Panc1 (cell line): ENCODE measurements around the gene TAP2. TPM values are rescaled to one million over a fixed set of nuclear protein-coding genes. Genes with fewer than 3 reads are reported as not detected.

Source experiments
- ATAC-seq: fragments of 200-7000 bp; cut with Tn5 transposase; 2 replicates; pipeline ENCODE4 v1.9.1; 2020; ENCODE audit warnings: mild to moderate bottlenecking, moderate library complexity
- BruUV-seq: library from RNA; stranded (reverse); fragments of 400-500 nt; replicated peaks from 2 replicates; lab custom pipeline; 2021; lab: Mats Ljungman, UMichigan
- CTCF ChIA-PET: fragments of 300-600 bp; sonication (Branson Sonifier 250); formaldehyde crosslinking; loops from one replicate; lab custom pipeline; 2022; ENCODE audit warnings: antibody characterized with exemption; lab: Charles Lee
- POLR2A ChIA-PET: fragments of 300-600 bp; sonication (Branson Sonifier 250); formaldehyde crosslinking; loops from one replicate; lab custom pipeline; 2022; ENCODE audit warnings: antibody characterized with exemption; lab: Charles Lee
- DNase-seq: peaks from one replicate; pipeline ENCODE4 v3.0.0-alpha.2; 2010; ENCODE audit warnings: low read depth, low spot score
- H3K27ac ChIP-seq: 2 replicates; pipeline ENCODE4 v1.5.1; 2011; ENCODE audit warnings: mild to moderate bottlenecking, low read length, inconsistent platforms
- H3K27me3 ChIP-seq: fragments of 200-500 bp; sonication (Bioruptor generic); 2 replicates; pipeline ENCODE4 v1.6.0; 2014; ENCODE audit warnings: low read length, inconsistent platforms; ENCODE audit not compliant: control insufficient read depth, insufficient read depth
- H3K36me3 ChIP-seq: fragments of 200-500 bp; sonication (Bioruptor generic); 2 replicates; pipeline ENCODE4 v1.5.1; 2014; ENCODE audit warnings: inconsistent platforms, mild to moderate bottlenecking, low read length, moderate library complexity; ENCODE audit not compliant: control insufficient read depth, insufficient read depth
- H3K4me1 ChIP-seq: 2 replicates; pipeline ENCODE4 v1.5.1; 2011; ENCODE audit warnings: inconsistent platforms, mild to moderate bottlenecking, low read length, moderate library complexity; ENCODE audit not compliant: control insufficient read depth, insufficient read depth
- H3K4me3 ChIP-seq, 2 experiments: 2 replicates each; pipeline ENCODE4 v1.5.1; 2011 to 2012; ENCODE audit warnings: low read depth in 2 of 2, low read length in 2 of 2, mild to moderate bottlenecking in 2 of 2, inconsistent platforms in 1 of 2, moderate library complexity in 1 of 2
- H3K9me3 ChIP-seq: fragments of 200-500 bp; sonication (Bioruptor generic); 2 replicates; pipeline ENCODE4 v1.5.1; 2014; ENCODE audit warnings: low read depth, mild to moderate bottlenecking, inconsistent platforms, low read length, moderate library complexity; ENCODE audit not compliant: control insufficient read depth, insufficient read depth
- CTCF ChIP-seq: fragments of 450-650 bp; IDR thresholded peaks from 2 replicates; pipeline ENCODE4 v1.5.1; 2017; ENCODE audit warnings: mild to moderate bottlenecking
- POLR2AphosphoS5 ChIP-seq: IDR thresholded peaks from 2 replicates; pipeline ENCODE4 v1.6.1; 2012; ENCODE audit warnings: mild to moderate bottlenecking, low read depth, low read length, moderate library complexity
- SIN3A ChIP-seq: IDR thresholded peaks from 2 replicates; pipeline ENCODE4 v1.6.1; 2012; ENCODE audit warnings: low read depth, mild to moderate bottlenecking, low read length, moderate library complexity, borderline replicate concordance; ENCODE audit not compliant: insufficient read depth
- TCF7L2 ChIP-seq: IDR thresholded peaks from 2 replicates; pipeline ENCODE4 v1.6.1; 2011; ENCODE audit warnings: mild to moderate bottlenecking, low read depth, low read length, inconsistent platforms
- in situ Hi-C: cut with HindIII; loops from 2 replicates; pipeline ENCODE4 v1.10.0; 2016; ENCODE audit warnings: low sequenced_read_pairs, low pct_unique_long_range_greater_than_20kb
- intact Hi-C: fragments of 100-400 bp; cut with micrococcal nuclease; formaldehyde crosslinking; loops from one replicate; pipeline ENCODE4 v1.10.0; 2022; ENCODE audit not compliant: unreplicated experiment
- total RNA-seq: library from RNA; stranded (reverse); gene quantifications from one replicate; pipeline ENCODE4 v1.2.1, GENCODE V29; 2021; ENCODE audit not compliant: unreplicated experiment
- TF ChIP-seq, protein P1 (sequence below), 2 experiments: IDR thresholded peaks; 2 replicates each; pipeline ENCODE4 v1.6.1; 2011 to 2012; ENCODE audit warnings: low read depth in 2 of 2, control low read depth in 1 of 2, low read length in 1 of 2, mild to moderate bottlenecking in 1 of 2, moderate library complexity in 1 of 2; ENCODE audit not compliant: insufficient read depth in 1 of 2

TAP2 gene
- total RNA-seq, 1 experiment from 2014 or later = 93.6 TPM

DNA sequence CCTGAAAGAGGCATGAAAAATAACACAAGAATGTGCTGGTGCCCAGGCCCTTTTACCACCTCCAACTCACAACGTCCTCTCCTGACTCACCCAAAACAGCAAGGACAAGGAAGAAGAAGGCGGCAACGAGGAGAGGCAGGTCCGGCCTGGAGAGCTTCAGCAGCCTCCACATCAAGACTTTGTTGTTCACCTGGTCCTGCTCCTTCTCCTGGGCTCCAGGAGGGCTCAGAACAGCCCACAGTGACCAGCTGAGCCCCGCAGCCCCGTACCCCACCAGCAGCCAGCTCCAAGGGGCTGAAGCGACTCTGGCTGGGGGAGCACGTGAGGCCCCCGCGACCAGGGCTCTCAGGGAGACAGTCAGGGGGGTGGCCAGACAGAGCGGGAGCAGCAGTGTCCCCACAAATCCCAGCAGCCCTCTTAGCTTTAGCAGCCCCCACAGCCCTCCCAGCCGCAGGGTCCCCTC is 857 bp downstream of the TAP2 start:
- no peak for DNase-seq
- intact Hi-C loops (loop anchor here (1.0 kb wide), 1 partner anchor 30 kb away; no protein-coding TSS in a partner anchor), in situ Hi-C loops (no loop called here)
- CTCF ChIA-PET = interaction anchor here (0.5 to 2.3 kb wide), 7 partner anchors 14 to 147 kb away, joined by 3 to 56 read pairs (median 5); partner anchors contain the start of genes PSMB9 and TAP1
- peak; percentile 9 for ATAC-seq
- H3K4me1 ChIP-seq = peaks cover 7% of the 10 kb centered on the region
- BruUV-seq = TSS peak; percentile 49
- POLR2A ChIA-PET = interaction anchor here (0.6 to 1.3 kb wide), 3 partner anchors 16 to 134 kb away, joined by 3 to 7 read pairs (median 4); partner anchors contain the start of genes PSMB9 and TAP1
- H3K27me3 ChIP-seq = no peaks in the 10 kb centered on the region
- no peak for TF ChIP-seq POLR2AphosphoS5
- TF ChIP-seq, protein P1, sequence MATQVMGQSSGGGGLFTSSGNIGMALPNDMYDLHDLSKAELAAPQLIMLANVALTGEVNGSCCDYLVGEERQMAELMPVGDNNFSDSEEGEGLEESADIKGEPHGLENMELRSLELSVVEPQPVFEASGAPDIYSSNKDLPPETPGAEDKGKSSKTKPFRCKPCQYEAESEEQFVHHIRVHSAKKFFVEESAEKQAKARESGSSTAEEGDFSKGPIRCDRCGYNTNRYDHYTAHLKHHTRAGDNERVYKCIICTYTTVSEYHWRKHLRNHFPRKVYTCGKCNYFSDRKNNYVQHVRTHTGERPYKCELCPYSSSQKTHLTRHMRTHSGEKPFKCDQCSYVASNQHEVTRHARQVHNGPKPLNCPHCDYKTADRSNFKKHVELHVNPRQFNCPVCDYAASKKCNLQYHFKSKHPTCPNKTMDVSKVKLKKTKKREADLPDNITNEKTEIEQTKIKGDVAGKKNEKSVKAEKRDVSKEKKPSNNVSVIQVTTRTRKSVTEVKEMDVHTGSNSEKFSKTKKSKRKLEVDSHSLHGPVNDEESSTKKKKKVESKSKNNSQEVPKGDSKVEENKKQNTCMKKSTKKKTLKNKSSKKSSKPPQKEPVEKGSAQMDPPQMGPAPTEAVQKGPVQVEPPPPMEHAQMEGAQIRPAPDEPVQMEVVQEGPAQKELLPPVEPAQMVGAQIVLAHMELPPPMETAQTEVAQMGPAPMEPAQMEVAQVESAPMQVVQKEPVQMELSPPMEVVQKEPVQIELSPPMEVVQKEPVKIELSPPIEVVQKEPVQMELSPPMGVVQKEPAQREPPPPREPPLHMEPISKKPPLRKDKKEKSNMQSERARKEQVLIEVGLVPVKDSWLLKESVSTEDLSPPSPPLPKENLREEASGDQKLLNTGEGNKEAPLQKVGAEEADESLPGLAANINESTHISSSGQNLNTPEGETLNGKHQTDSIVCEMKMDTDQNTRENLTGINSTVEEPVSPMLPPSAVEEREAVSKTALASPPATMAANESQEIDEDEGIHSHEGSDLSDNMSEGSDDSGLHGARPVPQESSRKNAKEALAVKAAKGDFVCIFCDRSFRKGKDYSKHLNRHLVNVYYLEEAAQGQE (IDR thresholded peaks at IDR 0.05; ENCODE audit: insufficient read depth in 1 of 2, low read depth in 2 of 2, low read length in 1 of 2) = no peak
- no peak for TF ChIP-seq TCF7L2
- no peak for TF ChIP-seq SIN3A
- TF ChIP-seq CTCF = no peak
- no peaks in the 10 kb centered on the region for H3K9me3 ChIP-seq
- H3K36me3 ChIP-seq = peaks cover 2% of the 10 kb centered on the region; the same call in 1 of the 2 replicates
- H3K27ac ChIP-seq = peak overlapping the region; percentile 89
- peak overlapping the region; percentile 65 to 76 for H3K4me3 ChIP-seq

DNA sequence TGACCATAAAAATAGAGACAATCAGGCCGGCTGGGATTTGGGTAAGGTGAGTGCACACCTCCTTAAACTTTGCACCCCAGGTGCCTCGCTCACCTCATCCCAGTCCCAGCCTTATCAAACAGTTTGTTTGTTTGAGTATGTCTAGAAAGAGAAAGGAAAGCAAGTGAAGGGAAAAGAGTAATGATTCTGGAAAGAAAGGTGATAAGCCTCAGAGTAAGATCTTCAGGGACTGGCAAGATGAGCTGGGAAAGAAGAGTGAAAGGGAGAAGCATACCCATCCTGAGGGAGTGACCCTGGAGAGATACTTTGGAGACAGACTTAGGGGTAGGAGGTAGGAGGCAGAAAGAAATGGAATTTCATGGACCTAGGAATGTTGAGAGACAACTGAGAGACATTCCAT is 1.7 kb downstream of the TAP2 start:
- POLR2A ChIA-PET = no interaction called here

More for the DNA sequence above, 1.7 kb downstream of the TAP2 start:
- DNase-seq (no peak), ATAC-seq (no peak)
- H3K27ac ChIP-seq = peak overlapping the region; percentile 89; the same call in 1 of the 2 replicates
- H3K36me3 ChIP-seq = peaks cover 2% of the 10 kb centered on the region; the same call in 1 of the 2 replicates
- H3K9me3 ChIP-seq = no peaks in the 10 kb centered on the region
- no peaks in the 10 kb centered on the region for H3K27me3 ChIP-seq
- BruUV-seq = no TSS peak
- CTCF ChIA-PET = no interaction called here
- intact Hi-C loops = no loop called here
- TF ChIP-seq, protein P1 (IDR thresholded peaks at IDR 0.05; ENCODE audit: insufficient read depth in 1 of 2, low read depth in 2 of 2, low read length in 1 of 2) = no peak
- no peak for TF ChIP-seq TCF7L2
- TF ChIP-seq CTCF = no peak
- no peak for TF ChIP-seq SIN3A
- H3K4me1 ChIP-seq = peaks cover 7% of the 10 kb centered on the region; the same call in 1 of the 2 replicates
- no peak overlapping the region for H3K4me3 ChIP-seq
- in situ Hi-C loops = no loop called here
